Caki2 (cell line): ENCODE data around the gene DPP9. TPM values are rescaled to one million over a fixed set of nuclear protein-coding genes. Genes with fewer than 3 reads are reported as not detected.

ENCODE experiments used
- DNase-seq: peaks from one replicate; pipeline ENCODE4 v3.0.0-alpha.2; 2015; ENCODE audit warnings: low read depth
- in situ Hi-C: cut with HindIII; loops from 2 replicates; pipeline ENCODE4 v1.10.0; 2016; ENCODE audit warnings: low sequenced_read_pairs, low pct_unique_long_range_greater_than_20kb, mixed read lengths
- total RNA-seq: library from RNA; depleted of rRNA; stranded (reverse); fragments of >200 nt; shearing (Covaris generic); gene quantifications from 2 replicates; pipeline ENCODE4 v1.2.3, GENCODE V29; 2014; ENCODE audit warnings: low replicate concordance

The DPP9 gene
- total RNA-seq, 1 experiment from 2014 or later = 36.6 TPM

DNA sequence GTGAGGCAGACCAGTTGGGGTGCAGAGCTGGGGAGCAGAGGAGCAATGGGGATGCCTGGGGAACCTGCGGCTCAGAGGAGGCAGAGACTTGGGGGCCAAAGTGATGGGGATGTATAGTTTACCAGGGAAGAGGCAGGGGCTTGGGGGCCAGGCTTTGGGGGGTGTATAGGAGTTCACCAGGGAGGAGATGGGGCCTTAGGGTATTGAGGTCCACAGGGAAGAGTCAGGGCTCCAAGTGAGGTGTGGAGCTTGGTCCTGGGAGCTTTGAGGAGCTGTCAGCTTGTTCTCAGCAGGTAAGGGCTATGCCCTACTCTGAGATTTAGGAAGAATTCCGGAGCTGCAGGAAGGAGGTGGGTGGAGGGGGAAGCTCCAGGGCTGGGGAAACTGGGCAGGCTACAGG, 73.5 kb downstream of the DPP9 start:
- in situ Hi-C loops = no loop called here

DNA sequence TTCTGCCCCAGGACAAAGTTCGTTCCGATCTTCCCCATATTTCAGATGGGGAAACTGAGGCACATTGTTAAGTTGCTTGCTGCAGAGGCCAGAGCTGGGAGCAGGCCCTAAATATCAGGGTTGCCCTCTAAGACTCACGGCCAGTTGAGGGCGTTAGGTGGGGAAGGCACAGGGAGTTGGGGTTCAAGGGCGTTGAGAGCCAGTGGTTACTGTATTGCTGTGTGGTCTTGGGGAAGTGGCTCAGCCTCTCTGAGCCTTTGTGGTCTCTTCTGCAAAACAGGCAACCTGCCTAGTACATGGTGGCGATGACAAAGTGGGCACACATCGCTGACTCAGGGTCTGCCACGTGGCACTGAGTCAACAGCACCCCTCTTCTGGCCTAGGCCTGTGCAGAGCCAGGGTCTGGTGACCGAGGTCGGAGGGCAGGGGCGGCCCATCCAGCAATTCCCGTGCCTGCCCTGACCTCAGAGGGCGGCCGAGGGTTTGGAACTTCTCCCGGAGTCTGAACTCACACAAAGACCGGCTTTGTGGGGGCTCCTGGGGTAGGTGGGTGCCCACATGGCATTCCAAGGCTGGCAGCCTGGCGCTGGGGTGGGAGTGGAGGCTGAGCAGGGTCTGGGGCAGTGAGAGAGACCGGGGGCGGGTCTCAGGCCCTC, 74.1 kb downstream of the DPP9 start:
- no peak for DNase-seq
- in situ Hi-C loops = no loop called here

More for the DNA sequence above, 73.5 kb downstream of the DPP9 start:
- no peak for DNase-seq

DNA sequence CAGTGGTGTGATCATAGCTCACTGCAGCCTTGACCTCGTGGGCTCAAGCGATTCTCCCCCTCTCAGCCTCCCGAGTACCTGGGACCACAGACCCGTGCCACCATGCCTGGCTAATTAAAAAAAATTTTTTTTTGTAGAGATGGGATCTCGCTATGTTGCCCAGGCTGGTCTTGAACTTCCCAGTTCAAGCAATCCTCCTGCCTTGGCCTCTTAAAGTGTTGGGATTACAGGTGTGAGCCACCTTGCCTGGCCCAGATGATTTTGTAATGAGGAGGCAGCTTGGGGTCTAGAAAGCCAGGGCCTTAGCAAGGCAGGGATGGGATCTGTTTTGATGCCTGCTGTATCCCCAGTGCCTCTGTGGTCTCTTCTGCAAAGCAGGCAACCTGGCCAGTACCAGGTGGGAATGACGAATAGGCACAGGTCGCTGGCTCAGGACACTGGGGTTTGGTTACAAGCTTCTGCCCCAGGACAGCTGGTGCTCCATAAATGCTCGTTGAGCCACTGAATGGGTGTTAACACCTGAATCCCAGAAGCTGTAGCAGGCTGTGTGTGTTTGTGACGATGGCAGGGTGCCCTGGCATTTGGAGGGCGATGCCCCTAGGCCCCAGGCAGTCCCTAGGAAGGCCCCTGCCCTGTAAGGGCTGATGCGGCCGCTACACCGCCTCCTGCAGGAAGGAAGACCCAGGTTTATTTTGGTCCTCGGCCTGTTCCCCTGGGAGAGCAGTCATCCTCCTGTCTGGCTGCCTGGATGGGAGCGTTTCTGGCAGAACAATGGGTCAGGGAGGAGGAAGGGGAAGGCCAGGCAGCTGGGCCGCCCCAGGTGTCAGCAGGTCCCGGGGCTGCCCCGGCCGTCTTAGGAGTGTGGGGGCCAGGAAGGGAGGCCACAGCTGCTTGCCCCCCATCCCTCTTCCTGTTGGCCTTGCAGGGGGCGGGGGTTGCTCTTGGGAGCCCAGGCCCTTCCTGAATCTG, 75.7 kb downstream of the DPP9 start:
- in situ Hi-C loops = no loop called here
- DNase-seq = no peak

DNA sequence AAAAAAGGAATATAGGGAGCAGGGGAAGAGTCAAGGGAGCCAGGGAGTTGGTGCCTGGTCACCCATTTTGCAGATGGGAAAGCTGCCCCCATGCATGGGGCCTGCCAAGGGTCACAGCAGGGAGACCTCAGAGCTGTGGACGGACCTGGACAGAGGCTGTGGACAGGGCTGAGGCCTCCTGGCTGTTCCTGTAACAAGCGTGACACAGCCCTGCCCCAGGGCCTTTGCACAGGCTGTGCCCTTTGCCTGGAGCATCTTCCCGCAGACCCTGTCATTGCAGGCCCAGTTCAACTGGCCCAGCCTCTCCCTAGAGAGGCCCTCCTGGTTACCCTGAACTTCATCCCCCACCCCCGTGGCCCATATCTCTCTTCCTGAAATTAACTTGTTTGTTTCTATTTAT, 77.9 kb downstream of the DPP9 start:
- DNase-seq = no peak
- in situ Hi-C loops = no loop called here

DNA sequence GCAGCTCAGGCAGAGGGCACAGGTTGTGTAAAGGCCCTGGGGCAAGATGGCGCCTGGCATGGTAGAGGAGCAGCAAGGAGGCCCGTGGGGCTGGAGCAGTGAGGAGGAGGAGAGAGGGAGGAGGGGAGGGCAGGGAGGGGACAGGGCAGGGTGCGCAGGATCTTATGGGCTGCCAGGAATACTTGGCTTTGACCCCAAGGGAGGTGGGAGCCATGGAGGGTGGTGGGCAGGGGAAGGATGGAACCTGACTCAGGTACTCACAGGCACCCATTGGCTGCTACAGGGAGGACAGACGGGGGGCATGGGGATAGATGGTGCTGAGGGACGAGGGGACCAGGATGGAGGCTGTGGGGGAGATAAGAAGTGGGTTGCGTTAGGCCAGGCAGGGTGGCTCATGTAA, 81.0 kb downstream of the DPP9 start:
- in situ Hi-C loops = no loop called here
- DNase-seq = no peak

DNA sequence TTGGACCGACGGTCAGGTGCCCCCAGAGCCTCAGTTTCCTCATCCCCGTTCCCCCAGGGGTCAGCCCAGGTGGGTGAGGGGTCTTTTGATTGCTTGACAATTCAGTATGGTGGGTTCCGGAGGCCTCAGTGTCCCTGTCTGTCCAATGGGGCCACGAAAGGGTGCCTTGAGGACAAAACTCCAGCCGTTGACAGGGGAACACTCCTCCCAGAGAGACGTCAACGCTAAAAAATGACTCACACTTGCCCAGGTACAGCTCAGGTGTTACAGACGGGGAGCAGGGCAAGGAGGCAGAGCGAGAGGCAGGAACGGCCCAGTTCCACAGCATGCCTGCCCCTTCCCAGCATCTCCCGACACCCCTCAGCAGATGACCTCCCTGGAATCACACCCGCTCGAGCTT, 82.5 kb downstream of the DPP9 start:
- no peak for DNase-seq
- in situ Hi-C loops = no loop called here

DNA sequence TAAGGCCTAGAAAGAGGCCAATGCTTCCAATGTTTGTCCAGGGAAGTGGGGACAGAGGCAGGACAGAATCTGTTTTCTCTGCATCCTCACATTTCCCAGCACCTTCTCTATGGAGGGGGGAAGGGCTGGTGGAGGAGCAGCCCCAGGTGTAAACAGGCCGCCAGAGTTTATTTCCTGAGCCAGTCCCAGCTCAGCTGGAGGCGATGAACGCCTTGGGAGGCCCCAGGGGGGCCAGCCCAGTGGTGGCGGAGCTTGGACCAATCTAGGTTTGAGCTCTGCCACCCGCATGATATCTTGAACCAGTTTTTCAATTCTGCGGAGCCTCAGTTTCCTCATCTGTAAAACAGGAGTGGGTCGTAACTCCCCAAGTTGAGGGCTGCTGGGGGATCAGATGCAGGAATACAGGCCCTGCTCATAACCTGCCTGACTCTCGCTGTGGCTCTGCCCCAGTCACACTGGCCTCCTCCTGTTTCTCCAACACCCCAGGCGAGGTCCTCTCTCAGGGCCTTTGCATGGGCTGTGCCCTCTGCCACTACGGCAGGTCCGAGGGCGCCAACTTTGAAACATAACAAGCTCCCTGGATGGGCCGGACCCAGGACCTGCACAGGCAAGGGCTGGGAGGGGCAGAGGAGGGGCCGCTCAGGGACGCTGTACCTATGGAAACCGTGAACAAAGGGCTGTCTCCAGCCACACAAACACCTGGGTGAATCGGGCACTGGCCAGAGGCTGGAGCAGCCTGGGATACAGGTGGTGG, 83.2 kb downstream of the DPP9 start:
- DNase-seq = no peak
- in situ Hi-C loops = no loop called here

DNA sequence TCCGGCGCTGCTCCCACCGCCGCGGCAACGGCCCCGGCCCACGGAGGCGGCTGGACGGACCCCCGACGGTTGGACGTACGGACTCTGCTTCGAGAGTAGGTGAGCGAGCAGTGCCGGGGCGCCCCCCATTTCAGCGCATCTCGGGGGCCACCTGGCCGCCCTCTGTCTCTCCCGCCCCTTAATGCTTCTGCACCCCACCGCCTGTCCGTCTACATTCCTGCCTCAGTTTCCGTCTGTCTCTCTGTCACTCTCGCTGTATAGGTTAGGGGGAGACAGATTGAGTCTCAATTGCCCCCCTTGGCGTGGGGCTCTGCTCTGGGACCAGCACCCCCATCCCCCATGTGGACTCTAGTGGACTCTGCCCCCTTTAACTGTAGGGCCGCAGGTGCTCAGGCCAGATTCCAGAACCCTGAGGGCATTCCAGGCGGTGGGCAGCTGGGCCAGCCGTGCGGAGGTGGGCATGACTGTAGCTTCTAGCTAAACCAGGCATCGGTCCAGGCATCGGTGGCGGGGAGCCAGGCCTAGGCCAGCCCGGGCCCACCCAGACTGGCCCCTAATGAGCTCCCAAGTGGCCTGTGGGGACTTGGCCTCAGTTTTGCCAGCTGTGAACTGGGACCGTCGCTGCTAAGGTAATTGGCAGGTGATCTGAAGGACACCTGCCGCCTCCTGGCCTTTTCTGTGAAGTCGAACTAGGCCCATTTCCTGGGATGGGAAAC, 84.0 kb downstream of the DPP9 start:
- no peak for DNase-seq
- in situ Hi-C loops = no loop called here

DNA sequence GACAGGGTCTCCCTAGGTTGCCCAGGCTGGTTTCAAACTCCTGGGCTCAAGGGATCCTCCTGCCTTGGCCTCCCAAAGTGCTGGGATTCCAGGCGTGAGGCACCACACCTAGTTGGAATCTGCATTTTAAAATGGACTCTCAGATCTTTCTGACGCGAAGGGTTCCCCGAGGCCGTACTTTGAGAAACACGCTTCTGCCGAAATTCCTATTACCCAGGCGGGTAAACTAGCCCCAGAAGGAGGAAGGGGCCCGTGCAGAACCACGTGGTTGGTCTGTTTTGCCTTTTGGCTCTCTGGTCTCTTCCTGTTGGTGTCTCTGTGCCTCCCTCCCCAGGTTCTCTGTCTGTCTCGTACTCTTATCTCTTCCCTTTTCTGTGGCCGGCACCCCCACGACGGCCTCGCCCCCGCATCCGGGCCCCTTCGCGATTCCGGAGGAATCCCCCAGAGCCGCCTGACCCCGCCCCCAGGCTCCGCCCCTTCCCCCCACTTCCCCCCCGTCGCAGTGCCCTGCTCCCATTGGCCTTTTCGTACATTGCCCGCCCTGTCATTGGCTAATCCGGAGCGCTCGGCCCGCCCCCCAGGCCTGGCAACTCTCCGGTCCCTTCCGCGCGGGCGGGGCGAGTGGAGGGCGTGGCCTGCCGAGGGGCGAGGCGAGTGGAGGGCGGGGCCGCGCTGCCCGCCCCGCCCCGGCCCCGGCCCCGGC, 84.7 kb downstream of the DPP9 start, which contains the start of gene TNFAIP8L1:
Gene TNFAIP8L1, plus strand, starts transcription at position 689 of the 703 bp plus-strand sequence. CDS start 12,354 bp downstream, outside the sequence.
- in situ Hi-C loops = no loop called here
- DNase-seq = peak; percentile 92

DNA sequence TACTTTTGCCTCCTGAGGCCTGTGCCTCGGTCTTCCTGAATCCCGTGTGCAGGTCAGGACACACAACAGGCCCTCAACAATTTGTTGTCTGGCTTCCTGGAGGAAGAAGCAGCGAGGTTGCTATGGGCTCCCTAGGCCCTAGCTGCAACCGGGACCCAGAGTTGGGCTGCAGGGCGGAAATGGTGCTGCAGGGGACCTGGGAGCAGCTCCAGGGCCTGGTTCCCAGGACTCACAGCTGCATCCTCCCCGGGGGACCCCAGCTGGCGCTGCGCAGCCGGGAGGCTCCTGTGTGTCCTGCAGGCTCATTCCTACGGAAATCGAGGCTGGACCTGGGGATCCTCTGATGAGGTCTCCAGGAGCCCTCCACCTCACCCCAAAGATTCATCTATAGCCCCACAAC, 85.3 kb downstream of the DPP9 start:
- DNase-seq = no peak
- in situ Hi-C loops = no loop called here

DNA sequence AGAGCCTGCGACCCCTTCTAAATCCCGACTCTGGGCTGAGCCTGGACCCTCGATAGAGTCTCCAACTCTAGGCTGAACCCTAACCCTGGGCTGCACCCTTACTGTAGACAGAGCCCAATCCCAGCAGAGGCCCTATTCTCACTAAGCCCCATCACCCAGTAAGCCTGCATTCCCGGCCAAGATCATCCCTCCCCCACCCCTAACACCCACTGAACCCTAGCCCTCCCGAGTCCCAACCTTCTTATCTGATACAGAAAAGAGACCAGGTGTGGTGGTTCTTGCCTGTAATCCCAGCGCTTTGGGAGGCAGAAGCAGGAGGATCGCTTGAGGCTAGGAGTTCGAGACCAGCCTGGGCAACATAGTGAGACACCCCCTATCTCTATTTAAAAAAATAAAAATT, 86.9 kb downstream of the DPP9 start:
- no peak for DNase-seq
- in situ Hi-C loops = no loop called here

DNA sequence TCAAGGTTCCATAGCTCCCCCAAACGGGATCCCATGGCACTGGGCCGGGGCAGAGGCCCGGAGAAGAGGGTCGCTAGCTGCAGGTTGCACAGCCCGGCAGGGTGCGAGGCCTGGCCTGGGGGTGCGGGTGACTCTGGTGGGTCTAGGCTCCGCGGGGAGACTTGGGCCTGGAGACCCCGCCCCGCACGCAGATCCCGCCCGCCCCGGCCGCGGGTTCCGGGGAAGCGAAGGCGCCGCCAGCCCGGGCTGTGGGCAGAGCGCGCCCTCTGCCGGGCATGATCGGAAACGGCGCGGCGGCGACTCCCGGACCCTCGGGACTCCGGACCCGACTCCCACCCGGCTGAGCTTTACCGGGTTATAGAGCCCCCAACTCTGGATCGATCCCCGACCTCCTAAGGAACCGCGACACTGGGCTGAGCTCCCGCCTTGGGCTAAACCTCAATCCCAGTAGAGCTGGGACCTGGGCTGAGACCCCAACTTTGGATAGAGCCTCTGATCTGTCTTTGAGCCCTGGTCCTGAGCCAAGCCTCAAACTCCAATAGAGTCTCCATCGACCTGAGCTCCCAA, 87.4 kb downstream of the DPP9 start:
- in situ Hi-C loops = no loop called here
- peak; percentile 38 for DNase-seq

DNA sequence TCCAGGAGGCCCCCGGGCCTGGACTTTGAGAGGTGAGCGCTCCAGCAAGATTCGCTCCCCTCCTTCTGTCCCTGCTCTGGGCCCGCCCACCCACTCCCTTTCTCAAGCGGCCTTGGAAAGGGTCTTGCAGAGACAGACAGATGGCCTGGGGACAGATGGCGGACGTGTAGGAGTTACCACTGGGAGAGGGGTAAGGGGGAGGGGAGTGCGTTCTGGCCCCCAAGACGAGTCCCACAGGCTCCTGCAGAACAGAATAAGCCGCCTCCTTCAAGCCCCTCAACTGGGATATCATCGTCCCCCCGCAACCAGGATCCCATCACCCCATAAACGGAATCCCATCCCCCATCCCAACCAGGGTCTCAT, 87.9 kb downstream of the DPP9 start:
- no peak for DNase-seq
- in situ Hi-C loops = no loop called here

DNA sequence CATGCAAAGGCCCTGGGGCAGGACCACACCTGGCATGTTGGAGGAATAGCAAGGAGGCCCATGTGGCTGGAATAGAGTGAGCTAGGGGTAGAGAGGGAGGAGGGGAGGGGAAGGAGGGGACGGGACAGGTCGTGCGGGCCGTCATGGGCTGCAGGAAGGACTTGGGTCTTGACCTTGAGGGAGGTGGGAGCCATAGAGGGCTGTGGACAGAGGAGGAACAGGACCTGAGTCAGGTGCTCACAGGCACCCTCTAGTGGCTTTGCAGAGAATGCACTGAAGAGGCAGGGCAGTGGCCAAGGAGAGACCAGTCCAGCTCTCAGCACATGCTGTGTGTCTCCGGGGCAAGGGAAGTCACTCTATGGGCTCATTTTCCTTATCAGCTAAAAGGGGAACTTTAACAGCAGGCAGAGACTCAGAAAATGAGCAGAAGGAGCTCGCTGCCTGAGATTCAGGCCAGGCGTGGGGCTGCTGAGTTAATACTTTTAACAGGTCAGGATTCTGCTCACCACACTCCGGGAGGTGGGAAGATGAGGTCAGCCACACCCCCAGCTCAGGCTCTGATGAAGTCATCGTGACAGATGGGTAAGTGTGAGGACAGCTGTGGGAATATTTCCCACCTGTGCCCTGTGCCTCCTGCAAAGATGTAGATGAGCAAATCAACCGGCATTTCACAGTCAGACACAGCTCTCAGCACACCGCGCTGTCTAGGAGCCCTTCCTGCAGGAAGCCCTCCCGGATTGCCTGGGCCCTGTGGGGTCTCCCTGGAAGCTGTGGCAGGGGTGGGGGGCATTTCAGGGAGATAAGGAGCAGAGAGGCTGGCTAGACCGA, 90.3 kb downstream of the DPP9 start:
- in situ Hi-C loops = no loop called here

More for the DNA sequence above, 90.3 kb downstream of the DPP9 start:
- DNase-seq = peak; percentile 80
